ENCODE data around the gene SLC22A31. TPM values are rescaled to one million over a fixed set of nuclear protein-coding genes. Genes with fewer than 3 reads are reported as not detected.

SLC22A31 gene
- total and polyA plus RNA-seq, 9 of the 15 experiments (the other 6 are each of a cell fraction or from before 2014, with no cell fraction given): 0.29 to 2.2 (median 0.47) TPM; not detected in 3

- Histone ChIP-seq H3K9me1 (ENCODE audit: control insufficient read depth, insufficient read depth, low read length) (peaks cover 3% of the 10 kb centered on the region), H3K9me3 (replicated peaks; ENCODE audit: control insufficient read depth, insufficient read depth, low read depth, low read length) (no peaks in the 10 kb centered on the region), H3K27ac (ENCODE audit: extremely low read depth, low read depth, low read length) (no peak overlapping the region), H3K79me2 (ENCODE audit: control insufficient read depth, insufficient read depth, low read length) (no peaks in the 10 kb centered on the region), H2AFZ (ENCODE audit: low read depth, low read length) (no peak overlapping the region), H3K4me2 (ENCODE audit: insufficient read depth, low read length) (no peak overlapping the region), H3K27me3 (ENCODE audit: control insufficient read depth in 2 of 2, insufficient read depth in 2 of 2, low read length in 2 of 2) (peaks cover 0 to 31% of the 10 kb centered on the region in 2 experiments; a peak in 2 of 5 replicates), H3K9ac (ENCODE audit: insufficient read depth in 1 of 2, low read depth in 2 of 2, low read length in 2 of 2) (no peak overlapping the region), H4K20me1 (replicated peaks; ENCODE audit: control insufficient read depth, insufficient read depth, low read length) (no peaks in the 10 kb centered on the region; the same call in 1 of the 2 replicates), H3K4me3 (no peak overlapping the region), H3K4me1 (replicated peaks in 1 of 2; ENCODE audit: control insufficient read depth in 2 of 2, insufficient read depth in 2 of 2, low read length in 2 of 2) (peaks cover 0 to 51% of the 10 kb centered on the region in 2 experiments; a peak in 3 of 5 replicates), H3K36me3 (ENCODE audit: control insufficient read depth, insufficient read depth, low read length) (no peaks in the 10 kb centered on the region)
- POLR2A ChIA-PET: interaction anchor here (0.9 kb wide), 1 partner anchor 9 kb away, joined by 6 read pairs; no protein-coding TSS in a partner anchor
- BruUV-seq (replicated peaks): no TSS peak
- ATAC-seq (peak; percentile 53), DNase-seq (ENCODE audit: extremely low read depth in 1 of 4, low spot score in 3 of 4) (no peak), FAIRE-seq (no peak)
- intact Hi-C loops (cut with micrococcal nuclease): no loop called here
- CTCF ChIA-PET (ENCODE audit: low intra/inter-chr PET ratio): no interaction called here
- in situ Hi-C loops (cut with MboI): no loop called here
- 8% methylated on average over 9 of the region's 13 CpGs for WGBS (ENCODE audit: insufficient coverage, low coverage, missing lambda C conversion rate)
- TF ChIP-seq E2F6 (IDR thresholded peaks at IDR 0.05; ENCODE audit: borderline replicate concordance in 1 of 2, extremely low read depth in 1 of 2, insufficient read depth in 1 of 2, insufficient read length in 1 of 2, low read depth in 1 of 2, low read length in 1 of 2, poor library complexity in 1 of 2, severe bottlenecking in 1 of 2) (peak in 1 of 2 experiments; percentile 33), POLR2AphosphoS2 (IDR thresholded peaks at IDR 0.05; ENCODE audit: low read length) (no peak), RFX1 (IDR thresholded peaks at IDR 0.05) (no peak), STAG1 (CRISPR knock-in tag; IDR thresholded peaks at IDR 0.05; ENCODE audit: borderline replicate concordance) (peak; percentile 9; the same call in 1 of the 2 replicates), HBP1 (CRISPR knock-in tag; IDR thresholded peaks at IDR 0.05) (no peak), RAD21 (CRISPR knock-in tag; conservative IDR thresholded peaks at IDR 0.05 in 1 of 2, IDR thresholded peaks at IDR 0.05 in 1 of 2) (peak in 1 of 2 experiments; percentile 28; a peak in 2 of 4 replicates), FOXA3 (CRISPR knock-in tag; conservative IDR thresholded peaks at IDR 0.05 in 1 of 2, IDR thresholded peaks at IDR 0.05 in 1 of 2) (no peak), CTCF (IDR thresholded peaks at IDR 0.05 in 2 of 3, conservative IDR thresholded peaks at IDR 0.05 in 1 of 3; ENCODE audit: insufficient read depth in 2 of 3, low read depth in 1 of 3, low read length in 3 of 3) (0 out of 6 replicates have a peak, but pooled peaks of 1 of the 3 experiments have one; percentile 21), ZBTB2 (IDR thresholded peaks at IDR 0.05) (no peak)
These were observed 16.9 kb downstream of the SLC22A31 start for GRCh38 chr16:89183463-89183862.
